Esophagus squamous epithelium (tissue), 4 donors: ENCODE data around the gene EMC6.

Source experiments
- POLR2A ChIP-seq, 4 donors: fragments of 450-650 bp; IDR thresholded peaks; one replicate each; pipeline ENCODE4 v1.6.1; 2017; ENCODE audit warnings: antibody characterized with exemption in 4 of 4, mild to moderate bottlenecking in 4 of 4, moderate library complexity in 3 of 4
- TF ChIP-seq, protein P1 (sequence below), 6 experiments: fragments of 450-650 bp in 4 of 6; fragments of 200-600 bp in 2 of 6; sonication (generic) in 2 of 6; IDR thresholded peaks; one replicate each; pipeline ENCODE4 v1.5.1; 2016 to 2019; ENCODE audit warnings: antibody characterized with exemption in 6 of 6, mild to moderate bottlenecking in 4 of 6, moderate library complexity in 4 of 6

DNA sequence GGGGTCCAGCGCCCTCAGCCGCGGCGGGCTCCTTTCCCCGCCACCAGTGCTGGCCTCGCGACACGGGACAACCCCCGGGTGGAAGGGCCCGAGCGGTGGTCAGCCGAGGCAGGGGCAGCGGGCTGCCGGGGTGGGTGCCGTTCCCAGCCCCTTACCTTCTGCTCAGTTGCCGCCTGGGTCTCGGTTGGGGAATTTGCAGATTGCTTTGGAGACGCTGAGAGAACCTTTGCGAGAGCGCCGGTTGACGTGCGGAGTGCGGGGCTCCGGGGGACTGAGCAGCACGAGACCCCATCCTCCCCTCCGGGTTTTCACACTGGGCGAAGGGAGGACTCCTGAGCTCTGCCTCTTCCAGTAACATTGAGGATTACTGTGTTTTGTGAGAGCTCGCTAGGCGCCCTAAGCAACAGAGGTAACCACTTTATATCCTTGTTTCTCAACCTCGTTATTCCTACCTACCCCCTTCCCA, 31.7 kb upstream of the EMC6 start:
- TF ChIP-seq, protein P1, sequence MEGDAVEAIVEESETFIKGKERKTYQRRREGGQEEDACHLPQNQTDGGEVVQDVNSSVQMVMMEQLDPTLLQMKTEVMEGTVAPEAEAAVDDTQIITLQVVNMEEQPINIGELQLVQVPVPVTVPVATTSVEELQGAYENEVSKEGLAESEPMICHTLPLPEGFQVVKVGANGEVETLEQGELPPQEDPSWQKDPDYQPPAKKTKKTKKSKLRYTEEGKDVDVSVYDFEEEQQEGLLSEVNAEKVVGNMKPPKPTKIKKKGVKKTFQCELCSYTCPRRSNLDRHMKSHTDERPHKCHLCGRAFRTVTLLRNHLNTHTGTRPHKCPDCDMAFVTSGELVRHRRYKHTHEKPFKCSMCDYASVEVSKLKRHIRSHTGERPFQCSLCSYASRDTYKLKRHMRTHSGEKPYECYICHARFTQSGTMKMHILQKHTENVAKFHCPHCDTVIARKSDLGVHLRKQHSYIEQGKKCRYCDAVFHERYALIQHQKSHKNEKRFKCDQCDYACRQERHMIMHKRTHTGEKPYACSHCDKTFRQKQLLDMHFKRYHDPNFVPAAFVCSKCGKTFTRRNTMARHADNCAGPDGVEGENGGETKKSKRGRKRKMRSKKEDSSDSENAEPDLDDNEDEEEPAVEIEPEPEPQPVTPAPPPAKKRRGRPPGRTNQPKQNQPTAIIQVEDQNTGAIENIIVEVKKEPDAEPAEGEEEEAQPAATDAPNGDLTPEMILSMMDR (IDR thresholded peaks at IDR 0.05) = no peak
- TF ChIP-seq POLR2A (IDR thresholded peaks at IDR 0.05) = no peak
